ENCODE results near the gene PLXNA4.

- TF ChIP-seq EZH2 (IDR thresholded peaks at IDR 0.05; ENCODE audit: insufficient read depth, poor library complexity, severe bottlenecking) (no peak), EZH2phosphoT487 (IDR thresholded peaks at IDR 0.05; ENCODE audit: insufficient read depth, low read depth) (no peak)
Observed at GRCh38 chr7:132168239-132168638, 408.0 kb downstream of the PLXNA4 start.

Measured in GM23248 (cell line).